Gastroesophageal sphincter (tissue), 4 donors: ENCODE results near the gene MRPL55. TPM values are rescaled to one million over a fixed set of nuclear protein-coding genes. Genes with fewer than 3 reads are reported as not detected.

ENCODE experiments used
- ATAC-seq: fragments of 150-250 bp; one replicate; pipeline ENCODE4 v1.9.1; 2016; ENCODE audit warnings: mild to moderate bottlenecking, moderate library complexity
- H3K27ac ChIP-seq, 4 donors: fragments of 200-600 bp; sonication (generic) in 3 of 4; 1 replicate in 3 of 4; 2 replicates in 1 of 4; pipeline ENCODE4 v1.5.1; 2016 to 2019
- H3K27me3 ChIP-seq: fragments of 200-600 bp; sonication (generic); one replicate; pipeline ENCODE4 v1.5.1; 2019
- H3K36me3 ChIP-seq, 2 donors: fragments of 200-600 bp; sonication (generic); one replicate each; pipeline ENCODE4 v1.5.1; 2019; ENCODE audit warnings: control low read depth in 1 of 2
- H3K4me1 ChIP-seq, 3 donors: fragments of 200-600 bp; sonication (generic); 1 replicate in 2 of 3; 2 replicates in 1 of 3; pipeline ENCODE4 v1.5.1; 2016 to 2019; ENCODE audit warnings: control low read depth in 2 of 3
- H3K4me3 ChIP-seq, 2 donors: fragments of 200-600 bp; sonication (generic); one replicate each; pipeline ENCODE4 v1.5.1; 2019; ENCODE audit warnings: mild to moderate bottlenecking in 1 of 2, moderate library complexity in 1 of 2
- H3K9me3 ChIP-seq, 3 donors: fragments of 200-600 bp; sonication (generic); one replicate each; pipeline ENCODE4 v1.5.1; 2017 to 2019; ENCODE audit warnings: control low read depth in 2 of 3
- CTCF ChIP-seq, 4 experiments: fragments of 200-600 bp in 2 of 4; fragments of 450-650 bp in 2 of 4; sonication (generic) in 1 of 4; IDR thresholded peaks; one replicate each; pipeline ENCODE4 v1.5.1; 2017 to 2019; ENCODE audit warnings: antibody characterized with exemption in 4 of 4, mild to moderate bottlenecking in 2 of 4, moderate library complexity in 2 of 4
- EP300 ChIP-seq: sonication (generic); formaldehyde crosslinking; IDR thresholded peaks from one replicate; pipeline ENCODE4 v1.6.1; 2017; ENCODE audit warnings: antibody characterized with exemption, mild to moderate bottlenecking
- POLR2A ChIP-seq, 2 donors: fragments of 450-650 bp; IDR thresholded peaks; one replicate each; pipeline ENCODE4 v1.6.1; 2017; ENCODE audit warnings: antibody characterized with exemption in 2 of 2, mild to moderate bottlenecking in 2 of 2, moderate library complexity in 1 of 2
- POLR2AphosphoS5 ChIP-seq: sonication (generic); formaldehyde crosslinking; IDR thresholded peaks from one replicate; pipeline ENCODE4 v1.6.1; 2017; ENCODE audit warnings: antibody characterized with exemption
- WGBS, 2 donors: methylation state at CpG; one replicate each; pipeline ENCODE4 v1.1.5; 2018; ENCODE audit warnings: low coverage in 1 of 2; 5-methylcytosine and 5-hydroxymethylcytosine counted together
- total RNA-seq, 4 donors: library from RNA; depleted of rRNA; stranded (reverse); fragments of >200 nt; gene quantifications; one replicate each; pipeline ENCODE4 v1.1.0, GENCODE V29; 2016

MRPL55 gene
- total RNA-seq, 4 donors from 2014 or later: 50.2 to 394 (median 81.5) TPM

DNA sequence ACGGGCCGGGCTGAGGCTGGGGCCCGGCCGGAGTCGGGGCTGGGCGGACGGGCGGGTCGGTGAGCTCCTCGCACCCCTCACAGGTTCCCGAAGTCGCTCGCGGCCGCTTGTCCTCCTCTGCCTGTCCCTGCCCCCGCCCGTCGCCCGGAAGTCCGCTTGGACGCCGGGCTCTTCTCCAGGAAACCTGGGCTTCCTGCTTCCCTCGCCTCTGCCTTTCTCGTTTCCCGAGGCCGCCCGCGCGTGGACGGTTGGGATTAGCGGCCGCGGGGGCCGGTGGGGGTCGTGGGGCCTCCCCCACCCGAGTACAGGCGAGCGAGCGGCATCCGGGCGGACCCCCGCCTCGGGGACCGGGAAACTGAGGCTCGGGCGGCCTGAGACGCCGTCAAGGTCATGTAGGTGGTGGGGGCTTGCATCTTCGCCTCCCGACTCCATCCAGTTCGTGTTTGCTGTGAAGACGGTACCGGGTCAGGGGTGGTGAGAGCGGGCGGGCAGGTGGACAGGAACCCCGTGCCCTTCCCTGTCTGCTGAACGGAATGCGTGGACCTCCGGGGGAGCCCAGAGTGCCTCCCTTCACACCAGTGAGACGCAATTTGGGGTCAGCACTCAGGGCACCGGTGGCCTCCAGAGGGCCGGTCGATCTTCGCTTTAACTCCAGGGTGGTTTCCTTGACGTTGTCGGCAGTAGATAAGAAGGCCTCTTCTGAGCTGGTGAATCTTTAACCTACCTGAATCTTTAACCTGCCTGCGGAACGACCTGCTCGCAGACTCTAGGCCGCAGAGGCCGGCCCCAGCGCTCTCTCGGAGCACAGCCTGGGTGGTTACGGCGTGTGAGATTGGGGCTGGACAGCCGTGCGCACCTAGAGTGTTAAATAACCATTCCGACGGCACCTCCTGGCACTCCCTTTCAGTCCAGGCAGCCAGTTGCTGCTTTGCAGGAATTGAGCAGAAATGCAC is 25.9 kb downstream of the MRPL55 start:
- TF ChIP-seq EP300 (no peak), POLR2A (IDR thresholded peaks at IDR 0.05) (no peak), CTCF (IDR thresholded peaks at IDR 0.05) (no peak)
- Histone ChIP-seq H3K27ac (peak overlapping the region; percentile 89 to 100 (median 98)), H3K9me3 (no peaks in the 10 kb centered on the region), H3K36me3 (no peaks in the 10 kb centered on the region), H3K4me3 (peak overlapping the region; percentile 89 to 99), H3K4me1 (peaks cover 5 to 64% (median 47%) of the 10 kb centered on the region in 3 donors), H3K27me3 (no peaks in the 10 kb centered on the region)
- peak; percentile 19 for ATAC-seq
- 0% methylated on average over 14 of the region's 79 CpGs; no CpG with 5 or more reads in 1 of the 2 donors for WGBS, 2 donors

DNA sequence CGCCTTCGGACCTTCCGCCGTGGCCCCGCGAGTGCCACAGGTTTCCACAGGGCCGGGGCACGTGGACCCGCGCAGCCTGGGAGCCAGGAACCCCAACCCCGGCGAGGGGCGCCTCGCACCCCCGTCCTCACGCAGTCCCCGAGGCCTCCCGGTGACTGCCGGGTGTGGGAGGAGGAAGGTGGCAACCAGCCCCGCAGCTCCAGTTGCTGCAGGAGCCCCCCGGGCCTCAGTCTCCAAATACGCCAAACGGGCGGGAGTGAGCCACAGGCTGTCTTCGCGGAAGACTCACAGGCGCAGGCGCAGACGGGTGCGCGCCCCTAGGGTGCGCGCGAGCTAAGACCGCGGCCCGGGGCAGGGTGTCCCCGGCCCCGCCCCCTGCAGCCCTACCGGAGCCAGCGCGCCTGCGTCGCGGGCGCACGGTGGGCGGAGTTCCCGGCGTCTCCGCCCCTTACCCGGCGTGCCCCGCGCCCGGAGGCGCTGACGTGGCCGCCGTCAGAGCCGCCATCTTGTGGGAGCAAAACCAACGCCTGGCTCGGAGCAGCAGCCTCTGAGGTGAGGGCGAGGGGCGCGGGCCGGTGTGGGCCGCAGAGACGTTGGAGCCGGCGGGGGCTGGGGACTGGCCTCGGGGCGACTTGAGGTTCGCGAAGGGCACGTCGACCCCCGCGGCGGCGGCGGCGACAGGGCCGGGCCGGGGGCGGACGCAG is 26.7 kb downstream of the MRPL55 start, which contains the start of gene ARF1:
Gene ARF1 (plus strand): TSS at position 495 of the 704 bp plus-strand sequence. CDS start 14,407 bp downstream, outside the sequence.
- H3K27ac ChIP-seq: peak within 1 kb of the TSS; percentile 89 to 100 (median 98)
- H3K9me3 ChIP-seq: no peaks in the 10 kb centered on the region
- peak; percentile 95 for ATAC-seq
- TF ChIP-seq EP300 (no peak), POLR2A (IDR thresholded peaks at IDR 0.05) (peak; percentile 87 to 89), CTCF (IDR thresholded peaks at IDR 0.05) (peak in 2 of 4 experiments; percentile 40 to 48), POLR2AphosphoS5 (peak; percentile 92)
- H3K4me3 ChIP-seq: peak within 1 kb of the TSS; percentile 89 to 99
- no peaks in the 10 kb centered on the region for H3K27me3 ChIP-seq
- no CpG with 5 or more reads among the region's 87 CpGs for whole genome bisulfite sequencing, 2 donors
- H3K4me1 ChIP-seq: peaks cover 5 to 60% (median 39%) of the 10 kb centered on the region in 3 donors
- H3K36me3 ChIP-seq: no peaks in the 10 kb centered on the region

DNA sequence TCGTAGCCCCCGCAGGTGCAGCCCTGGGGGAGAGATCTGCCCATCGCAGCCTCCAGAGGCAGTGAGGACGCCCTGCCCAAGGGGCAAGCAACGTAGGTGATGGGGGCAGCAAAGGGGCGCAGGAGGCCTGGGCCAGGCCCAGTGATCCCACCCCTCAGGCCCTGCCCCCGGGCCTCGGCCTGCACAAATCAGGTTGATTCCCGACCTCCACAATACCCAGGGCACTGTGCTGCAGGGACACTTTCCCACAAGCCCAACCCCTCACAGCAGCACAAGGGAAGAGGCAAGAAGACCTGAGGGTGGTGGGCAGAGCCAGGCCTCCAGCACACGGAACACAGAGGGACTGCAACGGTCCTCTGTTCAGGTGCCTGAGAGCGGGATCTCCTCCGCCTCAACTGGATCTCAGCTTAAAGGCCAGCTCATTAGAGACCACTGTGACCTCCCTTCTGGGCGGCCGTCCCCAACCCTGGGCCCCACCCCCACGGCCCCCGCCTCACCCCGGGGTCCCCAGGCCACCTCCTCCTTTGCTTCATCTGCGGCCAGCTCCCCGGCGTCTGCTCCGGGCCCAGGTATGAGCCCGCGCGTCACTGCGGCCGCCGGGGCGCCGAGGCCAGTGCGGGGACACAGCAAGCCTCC is 27.4 kb downstream of the MRPL55 start:
- H3K27ac ChIP-seq: peak overlapping the region; percentile 14 to 100 (median 94)
- peaks cover 5 to 54% (median 33%) of the 10 kb centered on the region in 3 donors for H3K4me1 ChIP-seq
- H3K36me3 ChIP-seq: no peaks in the 10 kb centered on the region
- TF ChIP-seq POLR2AphosphoS5 (no peak), CTCF (IDR thresholded peaks at IDR 0.05) (no peak), POLR2A (IDR thresholded peaks at IDR 0.05) (no peak), EP300 (no peak)
- WGBS, 2 donors: 90% methylated on average over 2 of the region's 31 CpGs; no CpG with 5 or more reads in 1 of the 2 donors
- no peaks in the 10 kb centered on the region for H3K9me3 ChIP-seq
- peak; percentile 19 for ATAC-seq
- H3K4me3 ChIP-seq: peak overlapping the region; percentile 89 to 99
- no peaks in the 10 kb centered on the region for H3K27me3 ChIP-seq

- no peak for ATAC-seq
- peaks cover 5 to 48% (median 27%) of the 10 kb centered on the region in 3 donors for H3K4me1 ChIP-seq
- no peaks in the 10 kb centered on the region for H3K27me3 ChIP-seq
- WGBS, 2 donors: 86% methylated on average over 6 of the region's 7 CpGs; no CpG with 5 or more reads in 1 of the 2 donors
- H3K9me3 ChIP-seq: no peaks in the 10 kb centered on the region
- TF ChIP-seq POLR2AphosphoS5 (no peak), EP300 (no peak), POLR2A (IDR thresholded peaks at IDR 0.05) (no peak), CTCF (IDR thresholded peaks at IDR 0.05) (no peak)
- H3K36me3 ChIP-seq: no peaks in the 10 kb centered on the region
- peak overlapping the region in 1 of 4 donors; percentile 100 for H3K27ac ChIP-seq
- peak overlapping the region in 1 of 2 donors; percentile 99 for H3K4me3 ChIP-seq
Measured at GRCh38 chr1:228081144-228081543, 28.0 kb downstream of the MRPL55 start.
